HFFc6 (cell line): ENCODE data around the gene HYAL1. TPM values are rescaled to one million over a fixed set of nuclear protein-coding genes. Genes with fewer than 3 reads are reported as not detected.

Experiments
- DNase-seq: peaks from one replicate; pipeline ENCODE4 v3.0.0-alpha.2; 2018
- H3K27ac Mint-ChIP-seq: 2 replicates; pipeline ENCODE4 v1.8.0; 2020; ENCODE audit warnings: mild to moderate bottlenecking, mixed read lengths
- H3K27me3 Mint-ChIP-seq: 2 replicates; pipeline ENCODE4 v1.8.0; 2021; ENCODE audit warnings: mild to moderate bottlenecking, moderate library complexity, mixed read lengths; ENCODE audit not compliant: insufficient read depth
- H3K36me3 Mint-ChIP-seq: 2 replicates; pipeline ENCODE4 v1.8.0; 2021; ENCODE audit warnings: low read depth, mixed read lengths
- H3K4me1 Mint-ChIP-seq: 2 replicates; pipeline ENCODE4 v1.8.0; 2020; ENCODE audit warnings: low read depth, mixed read lengths
- H3K4me3 Mint-ChIP-seq: 2 replicates; pipeline ENCODE4 v1.8.0; 2020; ENCODE audit warnings: mild to moderate bottlenecking, moderate library complexity, mixed read lengths
- H3K9me3 Mint-ChIP-seq: 2 replicates; pipeline ENCODE4 v1.8.0; 2020; ENCODE audit warnings: mild to moderate bottlenecking, mixed read lengths
- CTCF ChIP-seq: fragments of 200-600 bp; sonication (generic); IDR thresholded peaks from 2 replicates; pipeline ENCODE4 v1.5.0; 2021; ENCODE audit warnings: antibody characterized with exemption, mild to moderate bottlenecking
- total RNA-seq, 6 experiments: library from RNA; stranded (reverse); fragmentation: NEBNext Ultra II Directional; extraction: Animal tissue kit (Norgen Biotek cat#: 25700); gene quantifications; 2 replicates in 1 of 6; 3 replicates in 5 of 6; pipeline ENCODE4 v1.2.3, GENCODE V29; 2021

The HYAL1 gene
- total RNA-seq, 6 experiments from 2014 or later: 0.19 to 0.38 (median 0.23) TPM; not detected in 1

DNA sequence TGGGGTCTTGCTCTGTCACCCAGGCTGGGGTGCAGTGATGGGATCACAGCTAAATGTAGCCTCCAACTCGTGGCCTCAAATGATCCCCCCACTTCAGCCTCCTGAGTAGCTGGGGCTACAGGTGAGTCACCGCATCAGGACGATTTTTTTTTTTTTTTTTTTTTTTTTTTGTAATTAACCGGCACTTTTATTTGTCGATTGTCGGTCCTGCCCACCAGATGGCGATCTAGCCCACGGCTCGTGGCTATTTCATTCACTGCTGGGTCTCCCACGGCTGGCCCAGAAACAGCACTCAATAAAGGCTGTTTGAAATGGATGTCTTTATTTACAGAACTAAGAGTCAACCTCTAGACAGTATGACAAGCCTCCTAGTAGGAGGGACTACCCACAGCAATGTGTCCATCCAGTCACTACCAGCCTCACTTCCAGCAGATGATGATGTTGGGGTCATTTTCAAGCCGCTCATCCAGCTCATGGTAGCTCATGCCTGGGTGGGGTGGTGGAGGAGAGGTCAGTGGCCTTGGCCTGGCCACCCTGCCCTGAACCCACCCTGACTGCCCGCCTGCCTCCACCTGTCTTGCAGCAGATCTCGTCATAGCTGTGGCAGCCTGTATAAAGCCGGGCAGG is 43.9 kb upstream of the HYAL1 start:
- Mint-ChIP-seq H3K4me3 (no peak overlapping the region), H3K36me3 (no peaks in the 10 kb centered on the region; the same call in 1 of the 2 replicates), H3K27ac (no peak overlapping the region), H3K4me1 (peaks cover 37% of the 10 kb centered on the region), H3K9me3 (no peaks in the 10 kb centered on the region), H3K27me3 (peaks cover 4% of the 10 kb centered on the region; the same call in 1 of the 2 replicates)
- DNase-seq: peak; percentile 74
- peak; percentile 86 for TF ChIP-seq CTCF

GRCh38 chr3:50345586-50346234 is 42.3 kb upstream of the HYAL1 start, which contains the start of gene ZMYND10:
Gene ZMYND10, minus strand, starts transcription at chr3:50345732. Its CDS starts 153 bp downstream, at chr3:50345579.
- no peak for TF ChIP-seq CTCF
- Mint-ChIP-seq H3K27me3 (peaks cover 4% of the 10 kb centered on the region; the same call in 1 of the 2 replicates), H3K36me3 (no peaks in the 10 kb centered on the region), H3K4me1 (peaks cover 29% of the 10 kb centered on the region), H3K4me3 (peak within 1 kb of the TSS; percentile 82), H3K27ac (peak within 1 kb of the TSS; percentile 38; the same call in 1 of the 2 replicates), H3K9me3 (no peaks in the 10 kb centered on the region)
- DNase-seq: peak; percentile 45

DNA sequence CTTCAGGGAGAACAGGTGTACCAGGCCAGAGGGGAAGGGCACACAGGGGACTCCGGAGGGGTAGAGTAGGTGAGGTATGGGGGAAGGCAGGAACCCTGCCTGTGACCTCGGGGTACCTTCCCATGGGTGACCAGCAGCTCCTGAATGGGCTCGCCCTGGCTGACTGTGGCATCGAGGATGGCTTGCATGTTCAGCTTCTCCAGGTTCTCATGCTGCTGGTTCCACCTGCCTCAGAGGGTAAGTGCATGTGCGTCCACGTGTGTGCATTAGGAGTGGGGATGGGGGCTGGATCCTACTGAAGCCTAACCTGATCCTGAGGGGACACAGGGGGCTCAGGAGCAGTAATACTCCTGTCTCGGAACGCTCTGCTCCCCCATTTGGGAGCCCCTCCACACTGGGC is 41.6 kb upstream of the HYAL1 start:
- peak overlapping the region; percentile 82; the same call in 1 of the 2 replicates for H3K4me3 Mint-ChIP-seq
- DNase-seq: no peak
- H3K4me1 Mint-ChIP-seq: peaks cover 25% of the 10 kb centered on the region
- TF ChIP-seq CTCF: no peak
- no peaks in the 10 kb centered on the region for H3K9me3 Mint-ChIP-seq
- H3K27me3 Mint-ChIP-seq: peaks cover 4% of the 10 kb centered on the region
- peaks cover 1% of the 10 kb centered on the region; the same call in 1 of the 2 replicates for H3K36me3 Mint-ChIP-seq
- H3K27ac Mint-ChIP-seq: no peak overlapping the region

- Mint-ChIP-seq H3K4me3 (no peak overlapping the region), H3K27me3 (peaks cover 6% of the 10 kb centered on the region)
These were observed 39.6 kb upstream of the HYAL1 start for GRCh38 chr3:50342813-50343633.

More at GRCh38 chr3:50342813-50343633, 39.6 kb upstream of the HYAL1 start:
- Mint-ChIP-seq H3K36me3 (peaks cover 16% of the 10 kb centered on the region), H3K9me3 (no peaks in the 10 kb centered on the region), H3K27ac (no peak overlapping the region), H3K4me1 (peaks cover 41% of the 10 kb centered on the region)
- peak; percentile 27; the same call in 1 of the 2 replicates for TF ChIP-seq CTCF
- DNase-seq: no peak
